Activated CD4-positive, alpha-beta T cell treated with anti-CD3 and anti-CD28 coated beads, Interleukin-2, Interleukin-6, amounts not matched to agents 100 ng/mL and 50 ng/mL, durations not matched to agents 16 hours and 8 hours (primary cell): Measurements from ENCODE around the gene SEC14L1.
A peak's percentile ranks its signal among the peaks of the same experiment; 100 is the strongest.
"Not testable (repeated sequence)": the region's sequence is repeated elsewhere in the genome, so short reads cannot be mapped to it uniquely, and the experiment has no call there.

ENCODE experiments used
- DNase-seq: peaks from one replicate; pipeline ENCODE4 v3.0.0-alpha.2; 2020

Gene SEC14L1

GRCh38 chr17:77242118-77242851 lies 101.5 kb downstream of the SEC14L1 start:
- DNase-seq, result no peak

DNA sequence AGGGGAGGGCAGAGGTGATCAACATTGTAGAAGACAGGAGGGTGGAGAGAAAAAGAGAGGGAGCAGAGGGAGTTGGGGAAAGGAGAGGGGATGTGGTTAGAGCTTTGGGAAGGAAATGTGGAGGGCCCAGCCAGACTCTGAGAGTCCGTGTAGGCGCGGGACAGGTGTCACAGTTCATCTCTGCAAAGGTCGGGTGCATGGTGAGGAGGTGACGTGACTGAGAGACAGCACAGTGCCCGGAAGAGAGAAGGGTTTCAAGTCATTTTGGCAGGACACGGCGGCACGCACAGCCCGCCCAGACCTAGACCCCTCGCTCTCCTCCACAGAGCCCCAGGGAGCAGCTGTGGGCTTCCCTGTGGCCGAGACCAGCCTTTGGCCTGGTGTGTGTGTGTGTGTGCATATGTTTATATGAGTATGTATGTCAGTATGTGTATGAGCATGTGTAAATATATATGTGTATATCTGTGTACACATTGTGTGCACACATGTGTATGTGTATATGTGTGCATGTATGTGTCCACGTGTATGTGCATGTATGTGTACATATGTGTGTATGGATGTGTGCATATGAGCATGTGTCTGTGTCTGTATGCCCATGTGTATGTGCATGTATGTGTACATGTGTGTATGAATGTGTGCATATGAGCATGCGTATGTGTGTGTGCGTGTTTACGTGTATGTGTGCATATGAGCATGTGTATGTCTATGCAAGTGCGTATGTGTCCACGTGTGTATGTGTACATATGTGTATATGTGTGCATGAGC lies 104.6 kb downstream of the SEC14L1 start:
- no peak for DNase-seq

- DNase-seq, result no peak
Observed at GRCh38 chr17:77246110-77247047, 105.6 kb downstream of the SEC14L1 start.

- peak; percentile 90 for DNase-seq
Observed at GRCh38 chr17:77247048-77247541, 106.3 kb downstream of the SEC14L1 start.

- DNase-seq, result no peak
Observed at GRCh38 chr17:77247609-77248008, 106.8 kb downstream of the SEC14L1 start.

DNA sequence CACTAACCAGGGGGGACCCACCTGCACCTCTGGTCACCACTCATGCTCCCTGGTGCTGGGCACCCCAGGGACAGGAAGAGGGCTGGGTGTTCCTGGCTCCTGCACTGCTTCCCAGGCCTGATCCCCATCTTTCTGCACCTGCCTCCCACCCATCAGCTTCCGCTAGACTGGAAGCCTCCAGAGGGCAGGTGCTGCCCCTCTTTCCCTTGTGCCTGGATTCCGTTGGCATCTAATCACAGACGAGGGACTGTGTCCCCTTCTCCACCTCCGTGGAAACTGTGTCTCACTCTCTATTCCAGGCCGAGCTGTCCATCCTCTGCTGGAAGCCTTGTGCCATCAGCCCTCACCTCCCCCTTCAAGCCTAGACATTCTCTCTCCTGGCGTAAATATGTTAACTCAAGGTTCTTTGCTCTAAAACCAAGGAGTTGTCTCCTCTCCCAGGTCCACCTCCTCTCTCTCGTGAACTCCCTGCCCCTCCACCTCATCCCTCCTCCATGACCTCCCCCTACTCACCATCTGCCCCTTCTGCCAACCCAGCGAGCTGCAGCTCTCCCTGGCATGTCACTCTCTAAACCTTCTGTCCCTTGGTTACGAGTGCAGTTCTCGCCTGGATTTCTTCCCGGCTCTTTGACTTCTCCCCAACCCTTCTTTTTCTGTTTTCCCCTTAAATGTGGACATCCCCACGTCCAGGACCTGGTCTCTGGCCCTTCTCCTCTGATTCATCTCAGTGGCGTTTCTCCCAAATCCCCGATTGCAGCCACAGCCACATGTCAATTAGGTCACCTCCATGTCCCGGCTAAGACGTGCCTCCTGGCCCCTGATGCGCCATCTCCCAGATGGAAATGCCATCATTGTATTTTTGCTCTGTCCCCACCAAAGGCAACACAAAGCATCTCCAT lies 107.7 kb downstream of the SEC14L1 start:
- DNase-seq, result no peak

DNA sequence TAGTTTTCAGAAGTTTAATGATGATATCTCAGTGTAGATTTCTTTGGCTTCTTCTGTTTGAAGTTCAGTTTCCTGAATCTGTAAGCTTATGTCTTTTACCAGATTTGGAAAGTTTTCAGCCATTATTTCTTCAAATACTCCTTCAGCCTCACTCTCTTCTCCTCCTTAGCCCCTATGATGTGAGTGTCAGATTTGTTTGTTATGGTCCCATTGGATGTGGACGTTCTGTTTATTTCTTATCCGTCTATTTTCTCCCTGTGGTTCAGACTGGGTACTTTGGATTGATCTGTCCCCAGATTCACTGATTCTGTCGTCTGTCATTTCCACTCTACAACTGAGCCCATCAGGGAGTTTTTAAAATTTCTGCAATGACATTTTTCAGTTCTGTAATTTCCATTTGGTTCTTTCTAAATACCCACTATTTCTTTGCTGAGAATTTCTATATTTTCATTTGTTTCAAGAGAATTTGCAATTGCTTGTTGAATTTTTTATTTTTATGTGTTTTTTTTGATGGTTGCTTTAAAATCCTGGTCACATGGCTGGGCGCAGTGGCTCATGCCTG lies 110.9 kb downstream of the SEC14L1 start:
- DNase-seq, result no peak

DNA sequence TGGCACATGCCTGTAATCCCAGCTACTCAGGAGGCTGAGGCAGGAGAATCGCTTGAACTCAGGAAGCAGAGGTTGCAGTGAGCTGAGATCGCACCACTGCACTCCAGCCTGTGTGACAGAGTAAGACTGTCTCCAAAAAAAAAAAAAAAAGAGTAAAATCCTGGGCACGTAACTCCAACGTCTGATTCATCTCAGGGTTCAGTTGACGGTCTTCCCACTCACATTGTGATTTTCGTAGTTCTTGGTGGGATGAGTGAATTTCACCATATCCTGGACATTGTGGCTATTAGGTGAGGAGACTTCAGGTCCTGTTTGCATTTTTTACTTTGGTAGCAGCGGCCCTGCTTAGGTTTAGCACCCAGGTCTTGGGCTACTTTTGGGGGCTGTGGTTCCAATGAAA lies 111.5 kb downstream of the SEC14L1 start:
- not testable (repeated sequence) for DNase-seq

DNA sequence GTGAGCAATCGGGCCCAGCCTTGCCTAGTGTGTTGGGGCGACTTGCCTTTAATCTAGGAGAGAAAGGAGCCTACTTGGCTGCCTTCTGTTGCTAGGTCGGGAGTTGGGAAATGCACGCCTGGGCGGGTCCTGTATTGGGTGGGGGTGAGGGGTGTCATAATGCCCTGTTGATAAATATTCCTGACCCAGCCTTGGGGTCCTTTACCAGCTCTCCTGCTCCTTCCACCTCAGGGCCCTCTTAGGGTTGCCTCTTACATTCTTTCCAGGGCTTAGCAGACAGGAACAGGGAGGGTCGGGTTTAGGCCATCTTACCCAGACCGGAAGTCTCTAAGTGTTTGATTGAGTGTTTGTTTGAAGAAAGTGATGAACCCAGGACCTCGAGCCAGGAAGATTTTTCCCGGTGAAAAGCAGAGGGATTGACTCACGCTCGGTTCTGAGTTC lies 112.9 kb downstream of the SEC14L1 start:
- no peak for DNase-seq

- no peak for DNase-seq
Observed at GRCh38 chr17:77254951-77255825, 114.4 kb downstream of the SEC14L1 start.

DNA sequence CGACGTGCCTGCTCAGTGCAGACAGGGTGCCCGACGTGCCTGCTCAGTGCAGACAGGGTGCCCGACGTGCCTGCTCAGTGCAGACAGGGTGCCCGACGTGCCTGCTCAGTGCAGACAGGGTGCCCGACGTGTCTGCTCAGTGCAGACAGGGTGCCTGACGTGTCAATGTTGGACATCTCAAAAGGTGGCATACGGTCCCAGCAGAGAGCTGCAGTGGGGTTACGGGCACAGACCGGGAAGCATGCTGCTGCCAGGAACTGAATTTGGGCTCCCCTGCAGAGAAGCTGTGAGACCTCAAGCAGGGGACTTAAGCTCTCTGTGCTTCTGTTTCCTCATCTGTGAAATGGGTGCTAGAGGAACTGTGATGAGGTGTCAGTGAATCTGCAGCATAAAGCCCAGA lies 115.2 kb downstream of the SEC14L1 start:
- DNase-seq, result not testable (repeated sequence)

DNA sequence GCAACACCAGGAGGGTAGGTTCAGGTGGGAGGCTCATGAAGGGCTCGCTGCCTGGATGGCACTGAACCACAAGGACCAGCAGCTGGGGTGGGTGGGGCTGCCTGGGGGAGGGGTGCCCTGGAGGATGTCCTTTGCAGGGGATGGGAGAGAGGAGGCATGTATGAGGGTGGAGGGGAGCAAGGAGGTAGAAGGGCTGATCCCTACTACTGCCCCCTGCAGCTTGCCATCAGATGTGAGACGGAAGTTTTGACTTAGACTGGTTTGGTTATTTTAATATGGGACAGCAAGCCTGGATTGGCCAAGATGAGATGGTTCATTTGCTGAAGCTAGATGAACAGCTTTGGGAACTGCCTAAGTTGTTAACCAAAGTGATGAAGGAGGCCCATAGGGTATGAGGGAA lies 115.9 kb downstream of the SEC14L1 start:
- DNase-seq, result no peak

GRCh38 chr17:77257169-77257568 lies 116.4 kb downstream of the SEC14L1 start:
- no peak for DNase-seq

DNA sequence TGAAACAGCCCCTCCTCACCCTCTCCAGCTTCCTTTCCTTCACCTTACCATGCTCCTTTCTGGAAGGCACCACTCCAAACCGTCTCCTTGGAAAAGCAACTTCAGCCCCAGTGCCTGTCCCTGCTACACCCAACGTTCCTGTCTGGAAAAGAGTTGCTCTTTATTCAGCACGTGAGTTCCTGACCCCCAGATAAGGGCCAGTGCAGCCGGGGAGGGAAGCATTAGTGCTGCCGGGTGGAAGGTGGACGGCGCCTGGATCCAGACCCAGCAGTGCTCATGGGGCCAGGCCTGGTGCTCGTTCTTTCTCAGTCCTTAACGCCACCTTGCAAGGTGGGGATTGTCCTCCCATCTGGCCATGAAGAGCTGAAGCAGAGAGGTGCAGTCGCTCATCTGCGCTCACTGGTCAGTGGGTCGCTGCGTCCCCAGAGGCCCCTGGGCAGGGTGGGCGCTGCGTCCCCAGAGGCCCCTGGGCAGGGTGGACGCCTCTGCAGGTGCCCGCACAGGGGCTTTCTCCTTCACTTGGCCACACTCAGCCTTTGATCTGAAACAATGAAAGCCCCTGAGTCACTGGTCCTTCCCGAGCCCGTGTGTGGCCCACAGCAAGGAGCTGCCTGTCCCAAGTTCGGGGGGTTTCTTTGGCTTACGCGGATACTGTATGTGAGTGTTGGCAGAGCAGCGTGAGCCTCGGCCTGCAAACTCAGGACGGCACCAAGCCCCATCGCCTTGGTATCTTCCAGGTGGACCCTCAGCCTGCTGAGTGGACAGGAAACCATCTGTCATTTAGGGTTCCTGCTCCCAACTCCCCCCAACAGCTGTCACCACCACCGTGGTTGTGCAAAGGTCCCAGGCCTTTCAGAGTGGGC lies 117.1 kb downstream of the SEC14L1 start:
- no peak for DNase-seq

DNA sequence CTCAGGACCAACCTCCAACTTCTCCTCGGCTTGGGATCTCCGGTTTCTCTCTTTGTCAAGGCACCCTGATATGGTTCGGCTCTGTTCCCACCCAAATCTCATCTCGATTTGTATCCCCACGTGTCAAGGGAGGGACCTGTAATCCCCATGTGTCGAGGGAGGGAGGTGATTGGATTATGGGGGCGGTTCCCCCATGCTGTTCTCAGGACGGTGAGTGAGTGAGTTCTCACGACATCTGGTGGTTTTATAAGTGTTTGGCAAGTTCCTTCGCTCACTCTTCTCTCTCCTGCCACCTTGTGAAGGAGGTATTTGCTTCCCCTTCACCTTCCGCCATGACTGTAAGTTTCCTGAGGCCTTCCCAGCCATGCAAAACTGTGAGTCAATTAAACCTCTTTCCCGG lies 117.9 kb downstream of the SEC14L1 start:
- DNase-seq, result no peak

DNA sequence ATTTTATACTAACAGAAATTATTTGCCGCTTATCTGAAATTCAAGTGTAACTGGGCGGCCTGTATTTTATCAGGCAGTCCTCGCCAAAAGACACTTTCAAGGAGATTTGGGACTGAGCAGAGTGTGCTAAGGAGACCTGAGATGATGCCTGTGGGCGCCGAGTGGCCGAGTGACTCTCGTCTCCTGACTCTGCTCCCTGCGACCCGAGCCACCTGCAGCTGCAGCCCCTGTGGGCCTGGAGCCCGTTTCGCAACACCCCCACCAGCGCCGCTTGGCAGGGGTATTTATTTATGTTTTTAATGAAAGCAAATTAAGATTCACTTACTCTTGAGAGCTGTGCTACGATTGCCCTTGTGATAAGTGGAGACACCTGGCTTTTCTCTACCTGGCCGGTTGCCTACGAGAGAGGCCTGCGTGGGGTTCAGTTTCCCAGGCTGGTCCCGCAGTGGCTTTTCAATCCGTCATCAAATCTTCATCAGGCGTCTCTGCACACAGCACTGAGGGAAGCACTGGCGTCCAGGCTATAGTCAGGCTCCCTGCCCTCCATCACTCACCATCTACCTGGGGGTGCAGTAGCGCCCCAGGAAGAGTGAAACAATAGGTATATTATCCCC lies 124.0 kb downstream of the SEC14L1 start:
- DNase-seq, result no peak

- DNase-seq, result no peak
Observed at GRCh38 chr17:77266213-77266612, 125.4 kb downstream of the SEC14L1 start.
